PC-3 (cell line): Measurements from ENCODE around the gene CTTNBP2. TPM values are rescaled to one million over a fixed set of nuclear protein-coding genes. Genes with fewer than 3 reads are reported as not detected.

Experiments used
- ATAC-seq: fragments of 200-7000 bp; cut with Tn5 transposase; 2 replicates; pipeline ENCODE4 v1.9.1; 2020; ENCODE audit warnings: mild to moderate bottlenecking, moderate library complexity
- BruUV-seq: library from RNA; stranded (reverse); fragments of 400-500 nt; replicated peaks from 2 replicates; lab custom pipeline; 2021; lab: Mats Ljungman, UMichigan
- CTCF ChIA-PET: fragments of 300-600 bp; sonication (Branson Sonifier 250); formaldehyde crosslinking; loops from one replicate; lab custom pipeline; 2022; ENCODE audit warnings: antibody characterized with exemption; lab: Charles Lee
- POLR2A ChIA-PET: fragments of 300-600 bp; sonication (Branson Sonifier 250); formaldehyde crosslinking; loops from one replicate; lab custom pipeline; 2022; ENCODE audit warnings: antibody characterized with exemption; ENCODE audit not compliant: unreplicated experiment; lab: Charles Lee
- DNase-seq: peaks from one replicate; pipeline ENCODE4 v3.0.0-alpha.2; 2015
- H2AFZ ChIP-seq: fragments of 300-600 bp; sonication (generic); 2 replicates; pipeline ENCODE4 v1.6.0; 2016; ENCODE audit warnings: antibody characterized with exemption, low read length
- H3F3A ChIP-seq: fragments of 300-600 bp; sonication (generic); one replicate; pipeline ENCODE4 v1.6.0; 2017; ENCODE audit warnings: antibody characterized with exemption, low read length, control low read depth, mild to moderate bottlenecking; ENCODE audit not compliant: unreplicated experiment
- H3K27ac ChIP-seq: fragments of 300-600 bp; sonication (generic); 2 replicates; pipeline ENCODE4 v1.5.1; 2016; ENCODE audit warnings: mild to moderate bottlenecking, low read length
- H3K27me3 ChIP-seq: fragments of 300-600 bp; sonication (generic); 2 replicates; pipeline ENCODE4 v1.6.1; 2016; ENCODE audit warnings: low read length, mixed read lengths
- H3K36me3 ChIP-seq: fragments of 300-600 bp; sonication (generic); 2 replicates; pipeline ENCODE4 v1.6.1; 2016; ENCODE audit warnings: low read depth, mixed run types, low read length, mixed read lengths
- H3K4me1 ChIP-seq: fragments of 300-600 bp; sonication (generic); 2 replicates; pipeline ENCODE4 v1.5.1; 2016; ENCODE audit warnings: low read length; ENCODE audit not compliant: insufficient read depth
- H3K4me2 ChIP-seq: fragments of 300-600 bp; sonication (generic); 2 replicates; pipeline ENCODE4 v1.6.0; 2016; ENCODE audit warnings: low read length
- H3K4me3 ChIP-seq: fragments of 300-600 bp; sonication (generic); 2 replicates; pipeline ENCODE4 v1.5.1; 2016; ENCODE audit warnings: mild to moderate bottlenecking, low read length, mixed read lengths
- H3K79me2 ChIP-seq: fragments of 300-600 bp; sonication (generic); 2 replicates; pipeline ENCODE4 v1.6.1; 2017; ENCODE audit warnings: low read length, mixed read lengths
- H3K9ac ChIP-seq: fragments of 300-600 bp; sonication (generic); 2 replicates; pipeline ENCODE4 v1.6.0; 2016; ENCODE audit warnings: mild to moderate bottlenecking, low read length
- H3K9me2 ChIP-seq: fragments of 300-600 bp; sonication (generic); replicated peaks from 2 replicates; pipeline ENCODE4 v1.6.1; 2016; ENCODE audit warnings: mixed run types, low read length, mixed read lengths
- H3K9me3 ChIP-seq: fragments of 300-600 bp; sonication (generic); 2 replicates; pipeline ENCODE4 v1.6.1; 2016; ENCODE audit warnings: low read length, mixed read lengths
- H4K20me1 ChIP-seq: fragments of 300-600 bp; sonication (generic); 2 replicates; pipeline ENCODE4 v1.6.1; 2016; ENCODE audit warnings: low read length, mixed read lengths
- EZH2 ChIP-seq: fragments of 300-600 bp; sonication (generic); IDR thresholded peaks from one replicate; pipeline ENCODE4 v1.6.1; 2017; ENCODE audit warnings: antibody characterized with exemption, mild to moderate bottlenecking, low read length; ENCODE audit not compliant: unreplicated experiment
- EZH2phosphoT487 ChIP-seq: fragments of 300-600 bp; sonication (generic); IDR thresholded peaks from 2 replicates; pipeline ENCODE4 v1.6.1; 2018; ENCODE audit warnings: mild to moderate bottlenecking, antibody characterized with exemption, low read length, borderline replicate concordance
- intact Hi-C: fragments of 100-400 bp; cut with micrococcal nuclease; formaldehyde crosslinking; loops from 2 replicates; pipeline ENCODE4 v1.9.0; 2023
- total RNA-seq: library from RNA; depleted of rRNA; stranded (reverse); fragments of >200 nt; gene quantifications from 2 replicates; pipeline ENCODE4 v1.2.3, GENCODE V29; 2014
- TF ChIP-seq, protein P1 (sequence below): fragments of 300-600 bp; sonication (generic); conservative IDR thresholded peaks from 2 replicates; pipeline ENCODE4 v1.5.1; 2017; ENCODE audit warnings: antibody characterized with exemption, low read depth, mild to moderate bottlenecking, low read length

Gene CTTNBP2
- total RNA-seq, 1 experiment from 2014 or later, result 1.1 TPM

DNA sequence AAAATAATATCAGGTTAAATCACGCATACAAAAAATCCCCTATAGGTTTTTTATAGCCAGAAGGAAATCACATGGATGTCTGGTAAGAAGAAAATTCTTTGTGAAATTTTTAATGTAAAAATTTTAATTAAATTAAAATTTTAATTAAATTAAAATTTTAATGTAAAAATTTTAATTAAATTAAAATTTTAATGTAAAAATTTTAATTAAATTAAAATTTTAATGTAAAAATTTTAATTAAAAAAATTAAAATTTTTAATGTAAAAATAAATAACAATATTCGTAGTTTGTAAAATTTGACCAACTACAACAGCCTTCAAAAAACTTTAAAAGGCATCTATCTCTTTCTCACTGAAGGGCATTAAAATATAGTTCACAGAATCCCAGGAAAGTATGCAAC lies 61.5 kb downstream of the CTTNBP2 start:
- ATAC-seq (no peak), DNase-seq (no peak)
- no peaks in the 10 kb centered on the region for H3K79me2 ChIP-seq
- no peaks in the 10 kb centered on the region for H3F3A ChIP-seq
- H3K4me3 ChIP-seq, result no peak overlapping the region
- ChIA-PET CTCF (no interaction called here), POLR2A (no interaction called here)
- no peaks in the 10 kb centered on the region for H3K36me3 ChIP-seq
- no peaks in the 10 kb centered on the region for H4K20me1 ChIP-seq
- no peak overlapping the region for H3K27ac ChIP-seq
- no peak overlapping the region for H2AFZ ChIP-seq
- H3K4me1 ChIP-seq, result no peaks in the 10 kb centered on the region
- no peak overlapping the region for H3K9ac ChIP-seq
- intact Hi-C loops, result no loop called here
- H3K9me2 ChIP-seq, result no peaks in the 10 kb centered on the region
- H3K27me3 ChIP-seq, result no peaks in the 10 kb centered on the region
- no peaks in the 10 kb centered on the region for H3K9me3 ChIP-seq
- no peak overlapping the region for H3K4me2 ChIP-seq
- no peak for TF ChIP-seq EZH2phosphoT487
- TF ChIP-seq EZH2, result no peak
- TF ChIP-seq, protein P1, sequence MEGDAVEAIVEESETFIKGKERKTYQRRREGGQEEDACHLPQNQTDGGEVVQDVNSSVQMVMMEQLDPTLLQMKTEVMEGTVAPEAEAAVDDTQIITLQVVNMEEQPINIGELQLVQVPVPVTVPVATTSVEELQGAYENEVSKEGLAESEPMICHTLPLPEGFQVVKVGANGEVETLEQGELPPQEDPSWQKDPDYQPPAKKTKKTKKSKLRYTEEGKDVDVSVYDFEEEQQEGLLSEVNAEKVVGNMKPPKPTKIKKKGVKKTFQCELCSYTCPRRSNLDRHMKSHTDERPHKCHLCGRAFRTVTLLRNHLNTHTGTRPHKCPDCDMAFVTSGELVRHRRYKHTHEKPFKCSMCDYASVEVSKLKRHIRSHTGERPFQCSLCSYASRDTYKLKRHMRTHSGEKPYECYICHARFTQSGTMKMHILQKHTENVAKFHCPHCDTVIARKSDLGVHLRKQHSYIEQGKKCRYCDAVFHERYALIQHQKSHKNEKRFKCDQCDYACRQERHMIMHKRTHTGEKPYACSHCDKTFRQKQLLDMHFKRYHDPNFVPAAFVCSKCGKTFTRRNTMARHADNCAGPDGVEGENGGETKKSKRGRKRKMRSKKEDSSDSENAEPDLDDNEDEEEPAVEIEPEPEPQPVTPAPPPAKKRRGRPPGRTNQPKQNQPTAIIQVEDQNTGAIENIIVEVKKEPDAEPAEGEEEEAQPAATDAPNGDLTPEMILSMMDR, result no peak
- no TSS peak for BruUV-seq

DNA sequence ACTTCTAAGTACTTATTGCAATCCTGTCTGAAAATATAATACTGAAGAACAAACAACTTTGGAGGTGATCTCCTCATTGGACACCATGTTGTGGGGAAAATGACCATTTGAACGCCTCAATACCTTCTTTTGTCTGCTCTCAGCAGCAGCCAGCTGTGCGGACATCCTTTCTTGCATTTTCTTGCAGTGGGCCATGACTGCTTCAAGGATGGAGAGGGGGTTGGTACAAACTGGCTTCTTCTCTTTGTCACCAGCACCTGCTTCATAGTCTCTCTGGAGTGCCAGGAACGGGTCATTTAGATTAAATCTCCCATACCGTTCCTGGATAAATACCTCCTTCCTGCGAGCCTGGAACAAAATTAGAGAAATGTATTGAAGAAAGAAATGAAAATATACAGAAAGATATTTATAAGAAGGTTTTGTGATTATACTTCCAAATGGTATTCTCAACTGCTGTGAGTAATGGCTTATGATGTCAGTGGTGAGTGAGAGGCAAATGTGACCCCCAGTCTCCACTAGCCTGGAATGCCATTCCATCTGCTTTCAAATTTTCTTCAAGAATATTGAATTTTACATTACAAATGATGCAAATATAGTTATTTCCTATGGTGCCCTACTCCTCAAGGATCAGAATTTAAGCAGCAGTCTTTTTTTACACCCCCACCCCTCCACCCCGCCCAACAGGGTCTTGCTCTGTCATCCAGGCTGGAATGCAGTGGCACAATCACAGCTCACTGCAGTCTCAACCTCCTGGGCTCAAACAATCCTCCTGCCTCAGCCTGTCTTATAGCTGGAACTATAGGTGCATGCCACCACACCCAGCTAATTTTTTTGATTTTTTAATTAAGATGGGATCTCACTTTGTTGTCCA lies 62.4 kb downstream of the CTTNBP2 start:
- no peak for ATAC-seq
- no peak overlapping the region for H3K4me2 ChIP-seq
- no peaks in the 10 kb centered on the region for H3F3A ChIP-seq
- intact Hi-C loops, result no loop called here
- no peak overlapping the region for H3K9ac ChIP-seq
- no peaks in the 10 kb centered on the region for H3K9me2 ChIP-seq
- ChIA-PET POLR2A (no interaction called here), CTCF (no interaction called here)
- no peaks in the 10 kb centered on the region for H3K4me1 ChIP-seq
- H3K4me3 ChIP-seq, result no peak overlapping the region
- H3K27me3 ChIP-seq, result no peaks in the 10 kb centered on the region
- no peaks in the 10 kb centered on the region for H3K79me2 ChIP-seq
- no peak for DNase-seq
- H4K20me1 ChIP-seq, result no peaks in the 10 kb centered on the region
- H2AFZ ChIP-seq, result no peak overlapping the region
- no TSS peak for BruUV-seq
- no peak for TF ChIP-seq EZH2
- TF ChIP-seq, protein P1, result no peak
- no peak for TF ChIP-seq EZH2phosphoT487
- H3K27ac ChIP-seq, result no peak overlapping the region
- H3K36me3 ChIP-seq, result no peaks in the 10 kb centered on the region
- no peaks in the 10 kb centered on the region for H3K9me3 ChIP-seq

DNA sequence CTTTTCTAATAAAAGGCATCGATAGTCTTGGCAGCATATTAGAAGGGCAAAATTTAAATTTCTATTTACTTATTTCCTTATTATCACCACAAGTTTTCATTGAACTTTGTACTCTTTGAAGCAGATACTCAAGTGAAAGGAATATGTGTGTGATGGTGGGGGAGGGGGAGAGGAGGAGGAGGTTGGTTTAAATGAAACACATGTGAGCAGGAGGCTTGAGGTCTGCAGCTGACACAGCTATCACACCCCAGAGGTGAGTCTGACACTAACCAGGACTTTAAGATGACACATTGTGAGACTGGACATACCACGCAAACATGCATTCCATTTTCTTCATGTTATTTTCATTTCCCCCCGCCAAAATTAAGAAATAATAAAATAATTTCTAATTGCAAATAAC lies 63.3 kb downstream of the CTTNBP2 start:
- ChIA-PET CTCF (no interaction called here), POLR2A (no interaction called here)
- intact Hi-C loops, result no loop called here
- Histone ChIP-seq H3K27me3 (no peaks in the 10 kb centered on the region), H3K36me3 (no peaks in the 10 kb centered on the region), H3F3A (no peaks in the 10 kb centered on the region), H4K20me1 (no peaks in the 10 kb centered on the region), H3K9ac (no peak overlapping the region), H3K79me2 (no peaks in the 10 kb centered on the region), H3K27ac (no peak overlapping the region), H2AFZ (no peak overlapping the region), H3K9me2 (no peaks in the 10 kb centered on the region), H3K4me3 (no peak overlapping the region), H3K4me1 (no peaks in the 10 kb centered on the region), H3K4me2 (no peak overlapping the region), H3K9me3 (no peaks in the 10 kb centered on the region)
- no TSS peak for BruUV-seq
- TF ChIP-seq EZH2 (no peak), EZH2phosphoT487 (no peak)
- TF ChIP-seq, protein P1, result no peak
- no peak for DNase-seq
- ATAC-seq, result no peak
